Activated naive CD8-positive, alpha-beta T cell treated with anti-CD3 and anti-CD28 coated beads for 36 hours (primary cell): ENCODE measurements around the gene TRAF7. TPM values are rescaled to one million over a fixed set of nuclear protein-coding genes. Genes with fewer than 3 reads are reported as not detected.

Experiments
- DNase-seq: peaks from one replicate; pipeline ENCODE4 v3.0.0; 2021
- H3K27ac Mint-ChIP-seq: one replicate; pipeline ENCODE4 v1.8.0; 2022; ENCODE audit warnings: mild to moderate bottlenecking, moderate library complexity, mixed read lengths
- H3K27me3 Mint-ChIP-seq: one replicate; pipeline ENCODE4 v1.8.0; 2022; ENCODE audit warnings: mild to moderate bottlenecking, mixed read lengths
- H3K36me3 Mint-ChIP-seq: one replicate; pipeline ENCODE4 v1.8.0; 2021; ENCODE audit warnings: mild to moderate bottlenecking, mixed read lengths
- H3K4me1 Mint-ChIP-seq: one replicate; pipeline ENCODE4 v1.8.0; 2021; ENCODE audit warnings: mixed read lengths
- H3K4me3 Mint-ChIP-seq: one replicate; pipeline ENCODE4 v1.8.0; 2022; ENCODE audit warnings: mild to moderate bottlenecking, moderate library complexity, mixed read lengths
- H3K9me3 Mint-ChIP-seq: one replicate; pipeline ENCODE4 v1.8.0; 2022; ENCODE audit warnings: mixed read lengths
- total RNA-seq, 2 experiments: library from RNA; stranded (reverse); gene quantifications; one replicate each; pipeline ENCODE4 v1.2.3, GENCODE V29; 2021

The TRAF7 gene
- total RNA-seq, 2 experiments from 2014 or later, result 86.4 to 89.2 TPM

DNA sequence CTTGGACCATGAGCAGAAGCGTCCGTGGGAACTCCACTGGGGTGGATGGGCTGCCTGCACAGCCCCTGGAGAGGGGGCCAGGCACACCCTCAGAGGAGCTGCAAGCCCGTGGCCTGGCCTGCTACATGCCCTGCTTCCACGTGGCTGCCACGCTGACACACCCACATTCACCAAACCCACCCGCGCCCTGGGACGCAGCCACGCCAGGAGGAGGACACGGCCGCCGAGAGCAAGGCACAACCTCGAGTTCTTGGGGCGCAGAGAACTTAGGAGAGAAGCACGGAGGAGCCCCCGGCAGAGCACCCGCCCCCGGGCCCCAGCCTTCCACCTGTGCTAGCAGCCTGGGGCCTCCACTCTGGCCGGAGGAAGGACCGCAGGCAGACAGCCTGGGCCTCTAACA is 22.0 kb downstream of the TRAF7 start:
- no peaks in the 10 kb centered on the region for H3K9me3 Mint-ChIP-seq
- H3K27me3 Mint-ChIP-seq, result no peaks in the 10 kb centered on the region
- peaks cover 11% of the 10 kb centered on the region for H3K36me3 Mint-ChIP-seq
- no peak overlapping the region for H3K4me3 Mint-ChIP-seq
- no peaks in the 10 kb centered on the region for H3K4me1 Mint-ChIP-seq
- no peak for DNase-seq
- H3K27ac Mint-ChIP-seq, result no peak overlapping the region

DNA sequence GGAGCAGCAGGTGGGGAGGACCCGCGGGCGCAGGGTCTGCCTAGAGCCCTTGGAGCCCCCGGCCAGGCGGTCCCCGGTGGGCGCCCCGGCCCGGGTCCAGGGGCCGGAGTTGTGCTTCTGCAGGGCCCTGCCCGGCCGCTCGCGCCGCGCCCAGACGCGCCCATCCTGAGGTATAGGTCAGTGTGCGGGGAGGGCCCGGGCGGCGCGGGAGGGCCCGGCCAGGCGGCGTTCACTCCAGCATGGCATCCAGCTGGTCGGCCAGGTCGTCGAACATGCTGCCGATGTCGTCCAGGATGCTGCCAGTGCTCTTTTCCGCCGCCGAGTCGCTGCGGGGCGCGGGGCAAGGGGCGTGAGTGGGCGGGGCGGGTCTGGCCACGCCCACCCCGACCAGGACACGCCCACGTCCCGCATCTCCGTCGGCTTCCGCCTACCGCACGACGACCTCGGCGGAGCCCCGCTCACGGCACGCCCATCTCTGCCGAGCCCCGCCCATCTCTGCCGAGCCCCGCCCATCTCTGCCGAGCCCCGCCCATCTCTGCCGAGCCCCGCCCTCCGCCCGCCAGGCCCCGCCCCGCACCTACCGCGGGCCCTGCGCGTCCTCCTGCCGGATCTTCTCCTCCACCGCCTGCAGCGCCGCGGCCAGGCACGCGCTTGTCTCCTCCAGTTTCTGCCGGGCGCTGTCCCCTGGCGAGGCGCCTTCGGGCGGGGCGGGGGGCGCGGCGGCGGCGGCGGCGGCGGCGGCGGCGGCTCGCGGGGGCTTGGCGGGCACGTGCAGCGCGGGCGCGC is 22.9 kb downstream of the TRAF7 start:
- DNase-seq, result peak; percentile 51
- Mint-ChIP-seq H3K9me3 (no peaks in the 10 kb centered on the region), H3K27me3 (no peaks in the 10 kb centered on the region), H3K27ac (no peak overlapping the region), H3K4me3 (no peak overlapping the region), H3K4me1 (no peaks in the 10 kb centered on the region), H3K36me3 (peaks cover 6% of the 10 kb centered on the region)

DNA sequence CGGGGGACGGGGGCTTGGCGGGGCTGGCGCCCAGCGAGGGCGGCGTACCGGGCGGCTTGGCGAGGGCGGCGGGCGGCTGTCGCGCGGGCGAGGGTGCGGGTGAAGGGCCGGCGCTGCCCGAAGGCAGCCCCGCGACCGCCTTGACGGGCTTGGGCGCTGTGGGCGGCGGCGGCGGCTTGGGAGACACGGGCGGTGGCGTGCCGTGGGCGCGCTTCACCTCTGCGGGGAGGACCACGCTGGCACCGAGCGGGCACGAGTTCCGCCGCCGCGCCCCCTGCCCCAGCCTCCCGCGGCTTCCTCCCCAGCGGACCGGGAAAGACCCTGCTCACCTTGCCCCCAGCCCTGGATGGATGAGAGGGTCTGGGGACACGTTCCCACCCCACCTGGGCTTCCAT is 23.5 kb downstream of the TRAF7 start:
- Mint-ChIP-seq H3K4me3 (no peak overlapping the region), H3K4me1 (no peaks in the 10 kb centered on the region), H3K27me3 (no peaks in the 10 kb centered on the region), H3K27ac (no peak overlapping the region), H3K9me3 (no peaks in the 10 kb centered on the region), H3K36me3 (peaks cover 4% of the 10 kb centered on the region)
- DNase-seq, result no peak

DNA sequence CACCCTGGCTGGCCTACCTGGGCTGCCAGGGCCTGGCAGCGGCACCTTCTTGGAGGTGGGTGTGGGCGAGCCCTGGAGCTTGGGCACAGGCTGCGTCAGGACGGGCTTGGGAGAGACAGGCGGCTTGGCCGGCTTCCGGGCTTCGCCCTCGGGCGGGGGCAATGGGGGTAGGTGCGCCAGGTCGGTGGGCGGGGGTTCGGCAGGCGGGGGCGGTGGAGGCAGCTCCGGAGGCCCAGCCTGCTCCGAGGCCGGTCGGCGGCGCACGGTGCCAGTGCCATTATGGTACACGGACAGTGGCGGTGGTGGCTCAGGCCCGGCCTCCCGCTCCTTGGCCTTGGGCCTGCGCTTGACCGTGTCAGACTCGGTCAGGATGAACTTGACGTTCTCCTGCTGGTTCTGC is 24.0 kb downstream of the TRAF7 start:
- no peaks in the 10 kb centered on the region for H3K27me3 Mint-ChIP-seq
- no peaks in the 10 kb centered on the region for H3K4me1 Mint-ChIP-seq
- H3K9me3 Mint-ChIP-seq, result no peaks in the 10 kb centered on the region
- H3K4me3 Mint-ChIP-seq, result no peak overlapping the region
- peaks cover 4% of the 10 kb centered on the region for H3K36me3 Mint-ChIP-seq
- DNase-seq, result no peak
- no peak overlapping the region for H3K27ac Mint-ChIP-seq

DNA sequence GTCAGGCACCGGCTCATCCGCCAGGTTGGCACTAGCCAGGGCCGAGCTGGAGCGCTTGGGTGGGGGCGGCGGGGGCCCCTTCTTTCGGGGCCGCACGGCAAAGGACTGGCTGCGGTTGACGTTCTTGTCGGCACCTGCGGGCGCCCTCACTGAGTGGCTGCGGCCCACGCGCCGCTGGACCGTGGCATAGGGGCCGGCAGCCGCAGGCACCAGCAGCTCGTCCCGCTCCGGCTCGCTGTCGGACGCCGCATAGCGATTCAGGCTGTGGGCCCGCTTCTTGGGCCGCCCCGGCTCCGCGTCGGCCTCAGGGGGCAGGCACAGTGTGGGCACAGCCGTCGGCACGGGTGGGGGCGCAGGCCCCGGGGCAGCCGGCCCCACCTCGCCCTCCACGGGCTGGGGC is 24.9 kb downstream of the TRAF7 start:
- Mint-ChIP-seq H3K27me3 (no peaks in the 10 kb centered on the region), H3K36me3 (peaks cover 4% of the 10 kb centered on the region), H3K27ac (no peak overlapping the region)

DNA sequence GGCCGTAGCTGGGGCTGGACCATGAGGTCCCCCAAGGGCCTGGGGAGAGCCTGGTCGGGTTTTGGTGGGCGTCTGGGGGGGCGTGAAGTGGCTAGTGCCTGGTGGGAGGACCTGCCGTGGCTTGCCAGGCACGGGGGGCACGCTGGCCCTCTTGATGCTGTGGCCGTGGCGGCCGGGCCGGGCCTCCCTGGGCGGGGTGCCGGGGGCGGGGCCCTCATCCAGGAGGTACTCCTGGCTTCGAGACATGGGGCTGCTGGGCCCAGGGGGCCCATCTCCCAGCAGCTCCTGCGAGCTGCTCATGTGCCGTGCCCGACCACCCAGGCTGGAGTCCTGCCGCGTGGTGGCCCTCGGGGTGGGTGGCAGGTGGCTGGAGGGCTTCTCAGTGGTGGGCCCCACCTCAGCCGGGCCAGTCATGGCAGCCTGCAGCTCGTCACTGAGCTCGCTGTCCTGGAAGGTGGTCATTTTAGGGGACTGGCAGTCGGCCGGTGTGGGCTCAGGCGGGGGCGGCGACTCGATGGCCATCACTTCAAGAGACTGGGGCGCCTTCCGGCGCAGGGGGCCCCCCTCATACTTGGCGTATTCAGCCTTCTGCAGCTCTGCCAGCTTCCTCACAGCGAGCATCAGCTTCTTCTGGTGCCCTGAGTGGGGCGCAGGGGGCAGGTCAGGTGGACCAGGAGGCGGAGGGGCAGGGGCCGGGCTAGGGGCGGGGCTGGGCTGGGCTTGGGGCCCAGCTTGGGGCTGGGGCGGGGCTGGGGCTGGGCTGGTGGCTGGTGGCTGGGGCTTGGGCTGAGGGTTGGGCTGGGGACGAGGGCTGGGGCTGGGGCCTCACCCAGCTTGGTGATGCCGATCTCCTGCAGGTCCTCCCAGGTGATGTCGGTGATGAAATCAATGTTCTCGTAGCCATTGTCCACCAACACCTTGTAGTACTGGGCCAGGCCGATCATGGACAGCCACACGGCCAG is 25.7 kb downstream of the TRAF7 start:
- no peak overlapping the region for H3K27ac Mint-ChIP-seq
- no peaks in the 10 kb centered on the region for H3K4me1 Mint-ChIP-seq

More for the DNA sequence above, 24.9 kb downstream of the TRAF7 start:
- Mint-ChIP-seq H3K9me3 (no peaks in the 10 kb centered on the region), H3K4me3 (no peak overlapping the region), H3K4me1 (no peaks in the 10 kb centered on the region)
- no peak for DNase-seq

DNA sequence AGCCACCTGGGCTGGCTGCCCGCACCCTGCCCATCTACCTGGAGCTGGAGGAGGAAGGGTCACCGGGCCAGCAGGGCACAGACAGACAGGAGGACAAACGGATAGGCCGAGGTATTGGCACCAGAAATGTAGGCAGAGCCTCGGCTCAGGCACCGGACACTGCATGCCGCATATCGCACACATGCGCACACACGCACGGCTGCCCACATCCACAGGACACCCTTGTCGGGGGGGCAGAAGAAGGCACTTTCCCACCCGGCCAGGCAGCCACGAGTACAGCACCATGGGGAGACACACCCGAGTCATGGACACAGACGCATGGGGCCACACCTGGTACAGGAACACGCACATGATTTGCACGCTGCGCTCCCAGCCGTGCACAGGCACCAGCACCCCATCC is 26.4 kb downstream of the TRAF7 start:
- no peak for DNase-seq
- H3K4me3 Mint-ChIP-seq, result no peak overlapping the region
- no peaks in the 10 kb centered on the region for H3K9me3 Mint-ChIP-seq
- no peaks in the 10 kb centered on the region for H3K27me3 Mint-ChIP-seq
- H3K27ac Mint-ChIP-seq, result no peak overlapping the region
- no peaks in the 10 kb centered on the region for H3K4me1 Mint-ChIP-seq
- H3K36me3 Mint-ChIP-seq, result peaks cover 4% of the 10 kb centered on the region

More for the DNA sequence above, 25.7 kb downstream of the TRAF7 start:
- H3K4me3 Mint-ChIP-seq, result no peak overlapping the region
- DNase-seq, result no peak
- H3K9me3 Mint-ChIP-seq, result no peaks in the 10 kb centered on the region
- H3K36me3 Mint-ChIP-seq, result peaks cover 4% of the 10 kb centered on the region
- H3K27me3 Mint-ChIP-seq, result no peaks in the 10 kb centered on the region

DNA sequence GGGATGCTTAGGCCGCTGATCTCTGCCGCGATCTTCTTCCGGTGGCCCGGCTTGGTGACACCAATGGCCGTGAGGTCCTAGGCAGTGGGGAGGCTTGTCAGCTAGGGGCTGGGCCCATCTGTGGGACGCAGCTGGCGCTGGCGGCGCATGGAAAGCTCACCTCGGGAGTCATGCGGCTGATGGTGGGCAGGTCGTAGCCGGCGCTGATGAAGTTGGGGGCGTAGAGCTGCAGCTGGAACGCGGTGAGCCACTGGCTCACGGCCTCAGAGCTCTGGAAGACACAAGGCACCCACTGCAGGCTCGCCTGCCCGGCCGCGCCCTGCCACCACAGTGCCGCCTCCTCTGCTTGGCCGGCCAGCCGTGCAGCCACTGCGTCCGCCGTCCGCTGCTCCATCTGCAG is 28.1 kb downstream of the TRAF7 start:
- Mint-ChIP-seq H3K4me3 (no peak overlapping the region), H3K36me3 (no peaks in the 10 kb centered on the region), H3K27ac (no peak overlapping the region)

DNA sequence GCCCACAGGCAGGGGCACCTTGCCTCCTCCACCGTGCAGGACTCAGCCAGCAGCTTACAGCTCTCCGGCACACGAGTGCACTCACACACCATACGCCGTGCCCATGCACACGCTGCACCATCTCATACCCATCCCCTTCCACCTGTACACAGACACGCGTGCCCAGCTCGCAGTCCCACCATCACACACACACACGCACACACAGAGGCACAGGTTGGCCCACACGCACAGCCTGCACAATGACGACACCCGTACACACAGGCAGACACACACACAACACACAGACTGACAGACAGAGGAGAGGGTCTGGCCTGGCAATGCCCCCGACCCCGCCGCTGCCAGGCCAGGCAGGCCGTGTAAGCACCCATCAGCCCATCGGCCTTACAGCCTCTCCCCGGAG is 28.8 kb downstream of the TRAF7 start:
- no peak for DNase-seq
- Mint-ChIP-seq H3K4me1 (no peaks in the 10 kb centered on the region), H3K4me3 (no peak overlapping the region), H3K36me3 (no peaks in the 10 kb centered on the region), H3K27me3 (no peaks in the 10 kb centered on the region), H3K9me3 (no peaks in the 10 kb centered on the region), H3K27ac (no peak overlapping the region)

More for the DNA sequence above, 28.1 kb downstream of the TRAF7 start:
- Mint-ChIP-seq H3K27me3 (no peaks in the 10 kb centered on the region), H3K4me1 (no peaks in the 10 kb centered on the region), H3K9me3 (no peaks in the 10 kb centered on the region)
- no peak for DNase-seq

DNA sequence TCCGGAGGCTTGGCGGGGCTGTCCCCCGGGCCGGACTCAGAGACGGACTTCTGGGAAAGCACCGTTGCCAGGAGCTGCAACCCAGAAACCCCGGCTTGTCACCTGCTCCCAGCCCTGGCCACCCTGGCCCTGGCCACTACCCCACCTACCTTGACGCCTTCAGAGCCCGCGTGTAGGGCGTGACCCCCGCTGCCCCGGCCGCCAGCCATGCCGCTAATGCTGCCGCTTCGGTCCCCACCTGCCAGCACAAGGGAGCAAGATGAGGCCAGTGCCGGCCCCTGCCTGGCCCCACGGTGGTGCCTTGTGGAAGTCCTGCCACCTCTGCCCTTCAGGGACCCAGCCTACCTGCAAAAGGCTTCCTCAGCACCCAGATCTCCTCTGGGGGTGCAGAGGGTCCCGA is 29.4 kb downstream of the TRAF7 start:
- no peaks in the 10 kb centered on the region for H3K4me1 Mint-ChIP-seq
- no peaks in the 10 kb centered on the region for H3K36me3 Mint-ChIP-seq
- no peak overlapping the region for H3K4me3 Mint-ChIP-seq
- no peaks in the 10 kb centered on the region for H3K9me3 Mint-ChIP-seq
- no peak for DNase-seq
- H3K27me3 Mint-ChIP-seq, result no peaks in the 10 kb centered on the region
- H3K27ac Mint-ChIP-seq, result no peak overlapping the region

DNA sequence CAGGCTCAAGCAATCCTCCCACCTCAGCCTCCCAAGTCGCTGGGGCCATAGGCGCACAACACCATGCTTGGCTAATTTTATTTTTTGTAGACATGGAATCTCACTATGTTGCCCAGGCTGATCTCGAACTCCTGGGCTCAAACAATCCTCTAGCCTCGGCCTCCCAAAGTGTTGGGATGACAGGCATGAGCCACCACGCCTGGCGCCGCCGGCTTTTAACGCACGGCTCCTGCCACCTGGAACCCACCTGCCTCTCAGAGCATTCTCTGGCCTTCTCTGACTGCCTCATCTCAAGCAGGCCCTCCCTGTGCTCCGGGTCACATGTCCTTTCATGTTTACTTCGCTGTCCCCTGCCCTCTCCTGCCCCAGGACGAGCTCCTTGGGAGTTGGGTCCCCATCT is 30.5 kb downstream of the TRAF7 start:
- DNase-seq, result no peak
- Mint-ChIP-seq H3K9me3 (no peaks in the 10 kb centered on the region), H3K27ac (no peak overlapping the region), H3K27me3 (no peaks in the 10 kb centered on the region), H3K36me3 (no peaks in the 10 kb centered on the region), H3K4me3 (no peak overlapping the region), H3K4me1 (no peaks in the 10 kb centered on the region)

DNA sequence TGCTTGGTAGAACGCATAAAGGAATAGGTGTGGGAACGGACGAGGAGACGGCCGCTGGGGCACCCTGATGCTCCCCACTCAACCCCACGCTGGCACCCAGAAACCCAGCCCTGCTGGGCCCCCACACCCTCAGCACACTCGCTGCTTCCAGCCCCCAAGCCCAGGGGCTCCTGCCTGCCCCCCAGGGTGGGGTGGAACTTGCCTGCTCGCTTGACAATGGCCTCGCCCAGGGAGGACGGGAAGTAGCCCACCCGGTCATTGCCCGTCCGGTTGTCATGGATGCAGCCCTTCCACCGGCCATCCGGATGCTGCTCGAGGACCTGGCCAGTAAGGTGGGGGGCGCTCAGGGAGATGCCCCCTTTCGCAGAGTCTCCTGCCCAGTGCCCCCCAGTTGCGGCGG is 30.9 kb downstream of the TRAF7 start:
- DNase-seq, result no peak
- Mint-ChIP-seq H3K27ac (no peak overlapping the region), H3K4me3 (no peak overlapping the region), H3K9me3 (no peaks in the 10 kb centered on the region), H3K4me1 (no peaks in the 10 kb centered on the region), H3K36me3 (no peaks in the 10 kb centered on the region), H3K27me3 (no peaks in the 10 kb centered on the region)

DNA sequence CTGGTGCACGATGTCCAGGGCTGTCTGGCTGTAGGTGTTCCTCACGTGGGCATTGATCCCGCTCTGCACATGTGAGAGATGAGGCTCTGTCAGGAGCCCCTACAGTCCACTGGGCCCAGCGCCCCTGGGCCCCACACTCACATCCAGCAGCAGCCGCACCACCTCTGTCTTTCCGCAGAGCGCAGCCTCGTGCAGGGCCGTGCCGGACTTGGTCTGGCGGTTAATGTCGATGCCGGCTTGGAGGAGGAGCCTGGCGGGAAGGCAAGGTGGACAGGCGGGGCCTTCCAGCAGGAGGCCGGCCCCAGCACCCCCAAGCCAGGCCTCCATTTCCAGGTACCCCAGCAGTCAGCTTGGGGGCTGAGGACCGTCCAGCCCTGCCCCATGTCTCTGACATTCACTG is 31.6 kb downstream of the TRAF7 start:
- H3K27ac Mint-ChIP-seq, result no peak overlapping the region
- no peaks in the 10 kb centered on the region for H3K27me3 Mint-ChIP-seq
- no peaks in the 10 kb centered on the region for H3K36me3 Mint-ChIP-seq
- no peak for DNase-seq
- no peaks in the 10 kb centered on the region for H3K9me3 Mint-ChIP-seq
- H3K4me3 Mint-ChIP-seq, result no peak overlapping the region
- no peaks in the 10 kb centered on the region for H3K4me1 Mint-ChIP-seq

DNA sequence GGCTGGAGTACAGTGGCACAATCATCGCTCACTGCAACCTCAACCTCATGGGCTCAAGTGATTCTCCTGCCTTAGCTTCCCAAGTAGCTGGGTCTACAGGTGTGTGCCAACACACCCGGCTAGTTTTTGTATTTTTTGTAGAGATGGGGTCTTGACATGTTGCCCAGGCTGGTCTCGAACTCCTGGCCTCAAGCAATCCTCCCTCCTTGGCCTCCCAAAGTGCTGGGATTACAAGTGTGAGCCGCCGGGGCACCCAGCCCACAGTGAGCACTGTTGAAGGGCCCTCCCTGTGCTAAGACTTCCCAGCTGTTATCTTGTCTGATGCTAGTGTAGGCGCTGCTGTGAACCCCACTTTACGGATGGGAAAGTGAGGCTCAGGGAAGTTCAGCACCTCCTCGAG is 32.8 kb downstream of the TRAF7 start:
- H3K27me3 Mint-ChIP-seq, result no peaks in the 10 kb centered on the region
- no peaks in the 10 kb centered on the region for H3K36me3 Mint-ChIP-seq
- H3K27ac Mint-ChIP-seq, result no peak overlapping the region
- no peak overlapping the region for H3K4me3 Mint-ChIP-seq
- H3K4me1 Mint-ChIP-seq, result no peaks in the 10 kb centered on the region
- no peaks in the 10 kb centered on the region for H3K9me3 Mint-ChIP-seq
- no peak for DNase-seq

DNA sequence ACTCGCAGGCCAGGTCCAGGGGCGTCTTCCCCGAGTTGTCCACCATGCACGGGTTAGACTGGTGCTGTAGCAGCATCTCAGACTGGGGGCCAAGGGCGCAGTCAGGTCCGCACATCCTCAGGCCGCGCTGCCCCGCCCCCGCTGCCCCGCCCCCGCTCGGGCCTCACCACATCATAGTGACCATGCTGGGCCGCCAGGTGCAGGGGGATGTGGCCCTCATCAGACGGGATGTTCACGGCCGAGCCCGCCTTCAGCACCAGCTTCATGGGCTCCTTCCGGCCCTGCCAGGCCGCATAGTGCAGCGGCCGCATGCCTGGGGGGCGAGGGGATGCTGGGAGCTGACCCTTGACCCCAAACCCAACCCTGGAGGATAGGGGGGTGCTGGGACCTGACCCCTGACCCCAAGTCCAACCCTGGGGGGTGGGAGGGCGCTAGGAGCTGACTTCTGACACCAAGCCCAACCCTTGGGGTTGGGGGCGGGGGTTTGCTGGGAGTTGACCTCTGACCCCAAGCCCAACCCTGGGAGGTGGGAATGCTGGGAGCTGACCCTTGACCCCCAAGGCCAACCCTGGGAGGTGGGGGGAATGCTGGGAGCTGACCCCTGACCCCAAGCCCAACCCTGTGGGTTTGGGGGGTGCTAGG is 33.8 kb downstream of the TRAF7 start:
- Mint-ChIP-seq H3K4me3 (no peak overlapping the region), H3K27ac (no peak overlapping the region), H3K27me3 (no peaks in the 10 kb centered on the region), H3K36me3 (no peaks in the 10 kb centered on the region), H3K4me1 (no peaks in the 10 kb centered on the region), H3K9me3 (no peaks in the 10 kb centered on the region)
- no peak for DNase-seq
